HG03103 (cell line): ENCODE results near the gene CHGA.

Experiments
- ATAC-seq: cut with Tn5 transposase; IDR thresholded peaks from one replicate; pipeline ENCODE4 v1.9.1; 2021; ENCODE audit warnings: low read depth; ENCODE audit not compliant: unreplicated experiment

The CHGA gene

DNA sequence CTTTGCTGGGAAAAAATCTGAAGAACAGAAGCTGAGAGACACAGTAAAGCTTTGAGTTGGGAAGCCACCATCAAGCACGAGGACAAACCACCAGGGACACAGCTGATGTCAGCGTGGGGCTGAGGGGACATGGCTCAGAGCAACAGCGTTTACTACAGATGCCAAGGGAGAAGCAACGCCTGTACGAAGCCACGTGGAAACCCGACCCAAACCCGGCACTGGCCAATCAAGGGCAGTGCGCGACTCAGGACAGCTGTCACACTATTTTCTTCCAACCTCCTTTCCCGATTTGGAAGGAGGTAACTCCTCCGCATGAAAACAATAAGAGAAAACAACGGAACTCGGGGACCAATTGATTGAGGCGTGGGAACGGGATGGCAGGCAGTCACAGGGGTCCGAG lies 20.2 kb upstream of the CHGA start:
- ATAC-seq, result no peak

DNA sequence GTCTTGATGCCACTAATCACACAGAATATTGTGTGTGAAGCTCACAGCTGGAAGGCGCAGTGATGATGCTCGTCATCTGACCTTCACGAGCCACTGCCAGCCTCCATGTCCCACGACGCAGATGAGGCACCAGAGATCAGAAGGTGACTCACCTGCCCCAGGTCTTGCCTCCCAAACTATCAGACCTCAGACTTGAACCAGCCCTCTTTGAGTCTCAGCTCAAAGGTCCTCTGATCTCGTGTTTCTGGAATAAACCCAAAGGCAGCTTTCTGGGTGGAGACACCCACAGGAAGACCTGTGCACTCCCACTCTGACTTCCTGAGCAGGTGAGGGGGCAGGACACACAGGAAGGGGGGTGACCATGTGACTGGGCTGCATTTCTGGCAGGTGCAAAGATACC lies 19.6 kb upstream of the CHGA start:
- no peak for ATAC-seq

DNA sequence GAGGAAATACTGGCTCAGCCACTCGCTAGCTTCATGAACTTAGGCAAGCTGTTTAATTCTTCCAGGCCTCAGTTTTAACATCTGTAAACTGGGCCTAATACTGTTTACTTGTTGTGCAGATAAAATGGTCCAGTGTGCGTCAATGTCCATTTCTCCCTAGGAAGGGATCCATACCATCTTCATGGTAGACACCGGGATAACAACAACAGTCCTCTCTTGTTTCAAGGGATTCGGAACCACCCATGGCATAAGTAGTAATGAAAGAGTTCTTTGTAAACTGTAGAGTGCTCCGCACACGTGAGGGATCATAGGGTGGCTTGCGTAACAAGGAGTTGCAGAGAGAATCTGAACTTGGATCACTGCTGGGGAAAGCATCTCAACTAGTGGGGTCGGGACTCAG lies 17.3 kb upstream of the CHGA start:
- no peak for ATAC-seq

DNA sequence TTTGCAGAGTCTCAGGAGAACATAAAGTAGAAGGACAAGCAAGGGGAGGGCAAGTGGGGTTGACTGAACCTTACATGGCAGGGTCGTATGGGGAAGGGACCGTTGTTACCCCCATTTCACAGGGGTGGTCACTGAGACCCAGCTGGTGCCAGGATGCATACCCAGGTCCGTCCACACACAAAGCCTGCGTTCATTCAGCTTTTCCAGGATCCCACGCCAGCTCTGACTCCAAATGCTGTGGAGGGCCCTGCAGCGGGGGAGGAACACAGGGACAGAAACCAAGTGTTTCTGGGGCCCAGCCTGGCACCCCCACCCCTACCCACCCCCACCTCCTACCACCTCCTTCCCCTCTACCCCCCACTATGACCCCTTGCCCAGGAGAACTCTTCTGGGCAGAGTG lies 16.5 kb upstream of the CHGA start:
- ATAC-seq, result no peak

DNA sequence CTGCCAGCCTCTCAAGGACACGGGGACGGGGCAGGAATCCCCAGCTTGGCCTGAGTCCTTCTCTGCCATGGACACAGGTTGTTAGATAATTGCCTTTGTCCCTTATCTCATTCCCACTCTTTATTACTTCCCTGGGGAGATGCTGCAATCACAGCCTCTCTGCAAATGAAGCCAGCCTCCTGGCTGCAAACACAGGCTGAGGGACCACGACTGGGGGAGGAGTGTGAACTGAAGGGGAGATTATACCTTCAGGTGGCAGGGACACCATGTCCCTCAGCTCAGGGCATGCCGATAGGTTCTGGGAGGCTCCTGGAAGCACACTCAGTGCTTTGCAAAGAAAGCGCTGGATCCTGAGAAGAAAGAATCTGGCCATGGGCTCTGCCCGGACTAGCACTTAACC lies 16.1 kb upstream of the CHGA start:
- ATAC-seq, result no peak

DNA sequence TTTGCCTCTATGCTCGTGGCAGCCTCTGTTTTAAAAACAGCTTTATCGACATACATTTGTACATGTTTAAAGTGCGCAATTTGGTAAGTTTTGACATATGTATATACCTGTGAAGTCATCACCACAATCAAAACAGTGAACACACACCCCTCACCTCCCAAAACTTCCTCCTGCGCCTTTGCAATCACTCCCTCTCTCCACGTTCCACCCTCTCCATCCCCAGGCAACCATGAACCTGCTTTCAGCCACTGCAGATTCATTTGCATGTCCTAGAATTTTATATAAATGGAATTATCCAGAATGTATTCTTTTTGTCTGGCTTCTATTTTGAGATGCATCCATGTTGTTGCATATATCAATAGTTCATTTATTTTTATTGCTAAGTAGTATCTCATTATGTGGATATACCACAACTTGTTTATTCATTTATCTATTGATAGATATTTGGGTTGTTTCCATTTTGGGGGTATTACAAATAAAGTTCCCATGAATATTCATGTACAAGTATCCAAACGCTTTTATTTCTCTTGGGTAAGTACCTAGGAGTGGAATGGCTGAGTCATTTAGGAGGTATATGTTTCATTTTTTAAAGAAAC lies 15.5 kb upstream of the CHGA start:
- ATAC-seq, result no peak

DNA sequence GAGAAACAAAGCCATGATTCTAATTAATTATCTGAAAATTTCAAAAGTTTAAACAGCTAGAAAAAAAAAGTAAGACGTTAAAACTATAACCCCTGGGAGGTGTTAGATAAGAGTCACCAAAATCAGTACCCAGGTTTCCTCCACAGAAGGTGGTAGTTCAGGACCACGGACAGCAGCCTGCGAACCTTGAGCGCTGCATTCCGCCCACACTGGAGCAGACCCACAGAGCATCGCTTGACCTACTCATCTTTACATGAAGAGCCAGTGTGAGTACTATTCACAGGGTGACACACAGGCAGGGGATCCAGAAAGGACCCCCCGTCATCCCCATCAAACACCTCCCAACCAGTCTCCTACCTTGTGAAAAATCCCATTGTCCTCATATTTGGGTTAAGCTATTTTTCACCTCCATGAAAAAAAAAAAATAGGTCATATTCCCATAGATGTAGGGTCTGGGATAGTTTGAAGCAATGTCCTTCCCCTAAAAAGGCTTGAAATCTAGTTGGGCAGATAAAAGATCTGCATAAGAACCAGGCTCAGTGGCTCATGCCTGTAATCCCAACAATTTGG lies 8.8 kb upstream of the CHGA start:
- ATAC-seq, result no peak

DNA sequence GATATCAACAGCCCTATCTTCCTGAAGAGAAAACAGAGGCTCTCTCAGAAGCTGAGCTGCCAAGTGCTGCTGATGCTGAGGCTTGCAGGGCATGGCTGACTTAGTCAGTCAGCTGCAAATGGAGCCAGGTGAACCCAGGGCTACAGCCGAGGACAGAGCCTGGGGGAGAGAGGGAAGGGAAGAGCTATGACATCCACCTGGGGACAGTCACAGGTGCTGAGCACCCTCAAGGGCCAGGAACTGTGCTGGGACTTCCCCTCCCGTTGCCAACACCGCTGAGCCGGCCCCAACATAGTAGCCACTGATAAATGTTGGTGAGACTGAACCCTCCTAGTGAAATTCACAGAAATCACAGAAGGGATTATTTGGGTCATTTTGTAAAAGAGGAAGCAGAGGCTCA lies 6.7 kb upstream of the CHGA start:
- no peak for ATAC-seq

DNA sequence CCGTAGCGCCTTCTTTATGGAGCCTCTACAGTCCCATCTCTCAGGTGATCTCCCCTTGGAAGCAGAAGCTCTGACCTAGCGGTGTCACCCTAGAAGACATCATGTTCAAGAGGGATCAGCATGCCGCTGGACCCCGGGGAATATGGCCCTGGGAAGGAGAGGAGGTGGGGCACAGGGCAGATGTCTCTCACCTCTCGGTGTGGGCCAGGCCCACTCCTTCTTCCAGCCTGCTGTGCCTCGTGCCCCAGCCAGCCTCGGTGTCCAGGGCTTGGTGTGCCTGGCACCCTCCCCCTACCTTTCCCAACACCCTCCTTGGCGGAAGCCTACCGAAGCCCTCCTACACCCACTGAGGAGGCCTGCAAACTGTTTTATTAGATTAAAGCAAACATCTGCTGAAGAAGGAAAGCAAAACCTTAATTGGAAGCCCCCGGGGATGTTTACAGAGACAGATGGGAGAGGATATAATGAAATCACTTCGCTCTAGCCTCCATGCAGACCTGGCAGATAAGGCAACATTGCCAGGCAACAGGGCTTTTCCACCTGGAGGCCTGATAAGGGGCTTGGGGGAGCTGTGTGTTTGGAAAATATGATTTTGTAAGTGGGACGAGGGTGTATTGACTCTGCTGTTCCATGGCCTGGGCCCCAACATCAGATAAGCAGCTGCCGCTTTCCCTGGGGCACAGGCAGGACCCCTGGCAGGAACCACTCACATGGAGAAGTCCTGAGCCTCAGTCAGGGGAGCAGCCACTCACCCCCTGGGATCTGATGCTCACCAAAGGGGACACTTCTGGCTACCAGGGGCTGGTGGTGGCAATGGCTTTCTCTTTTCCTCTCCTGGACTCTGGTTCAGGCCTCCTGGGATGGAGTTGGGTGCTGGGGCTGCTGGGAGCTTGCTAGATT lies 5.7 kb upstream of the CHGA start:
- ATAC-seq, result no peak

DNA sequence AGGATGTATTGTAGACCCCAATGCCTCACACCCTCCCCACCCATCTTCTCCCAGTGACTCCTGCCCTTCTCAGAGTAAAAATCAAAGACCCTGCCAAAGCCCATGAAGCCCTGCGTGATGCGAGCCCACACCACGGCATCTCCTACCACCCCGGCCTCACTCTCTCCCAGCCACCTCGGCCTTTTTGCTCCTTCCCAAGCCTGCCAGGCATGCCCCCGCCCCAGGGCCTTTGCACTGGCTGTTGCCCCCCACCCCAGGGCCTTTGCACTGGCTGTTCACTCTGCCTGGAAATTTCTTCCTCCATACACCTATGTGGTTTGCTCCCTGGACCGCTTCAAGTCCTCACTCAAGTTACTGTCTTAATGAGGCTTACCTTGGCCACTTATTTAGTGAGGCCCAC lies 5.0 kb upstream of the CHGA start:
- ATAC-seq, result no peak

DNA sequence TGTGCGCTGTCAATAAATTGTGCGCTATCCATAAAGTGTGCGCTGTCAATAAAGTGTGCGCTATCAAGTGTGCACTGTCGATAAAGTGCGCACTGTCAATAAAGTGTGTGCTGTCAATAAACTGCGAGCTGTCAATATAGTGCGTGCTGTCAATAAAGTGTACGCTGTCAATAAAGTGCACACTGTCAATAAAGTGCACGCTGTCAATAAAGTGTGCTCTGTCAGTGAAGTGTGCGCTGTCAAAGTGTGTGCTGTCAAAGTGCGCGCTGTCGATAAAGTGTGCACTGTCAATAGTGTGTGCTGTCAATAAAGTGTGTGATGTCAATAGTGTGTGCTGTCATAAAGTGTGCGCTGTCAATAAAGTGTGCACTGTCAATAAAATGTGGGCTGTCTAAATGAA lies 2.9 kb upstream of the CHGA start:
- no peak for ATAC-seq

DNA sequence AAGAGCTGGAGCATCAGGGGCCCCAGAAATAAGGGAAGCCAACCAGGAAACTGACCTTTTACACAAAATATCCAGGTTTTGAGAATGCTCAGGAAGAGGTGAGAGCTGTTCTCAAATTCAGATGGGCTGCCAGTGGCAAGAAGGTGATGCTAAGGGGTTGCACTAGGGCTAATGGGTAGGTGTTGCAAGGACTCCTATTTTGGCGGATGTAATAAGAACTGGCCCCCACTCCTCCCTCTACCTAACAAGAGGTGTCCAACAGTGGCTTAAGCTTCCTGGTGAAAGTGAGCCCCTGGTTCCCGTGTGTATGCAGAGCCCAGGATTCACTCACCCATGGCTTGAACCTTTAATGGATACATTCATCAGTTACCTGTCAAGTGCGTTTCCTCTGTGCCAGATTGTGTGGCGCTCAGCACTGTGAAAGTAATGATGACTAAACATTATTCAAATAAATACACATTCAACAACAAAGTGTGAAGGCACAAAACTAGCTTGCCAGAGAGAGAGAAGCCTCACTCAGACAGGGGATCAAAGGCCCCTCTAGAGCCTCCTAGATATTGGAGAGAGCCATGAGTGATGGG lies 705 bp upstream of the CHGA start:
- ATAC-seq, result no peak

DNA sequence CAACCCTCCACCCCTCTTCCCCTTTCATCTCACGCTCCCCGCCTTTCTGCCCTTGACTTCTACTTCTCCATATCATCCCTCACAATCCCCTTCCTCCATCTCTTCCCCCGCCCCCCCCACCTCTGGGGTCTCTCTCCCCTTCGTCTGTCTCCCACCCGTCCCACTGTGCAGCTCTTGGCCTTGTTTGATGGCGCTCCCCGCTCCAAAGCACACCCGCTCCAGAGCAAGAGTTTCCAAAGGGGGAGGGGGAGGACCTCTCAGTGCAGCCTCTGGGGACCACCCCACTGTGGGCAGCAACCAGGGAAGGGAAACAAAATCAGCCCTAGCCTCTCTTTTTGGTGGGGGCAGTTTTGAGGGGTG lies 774 bp downstream of the CHGA start:
- no peak for ATAC-seq

DNA sequence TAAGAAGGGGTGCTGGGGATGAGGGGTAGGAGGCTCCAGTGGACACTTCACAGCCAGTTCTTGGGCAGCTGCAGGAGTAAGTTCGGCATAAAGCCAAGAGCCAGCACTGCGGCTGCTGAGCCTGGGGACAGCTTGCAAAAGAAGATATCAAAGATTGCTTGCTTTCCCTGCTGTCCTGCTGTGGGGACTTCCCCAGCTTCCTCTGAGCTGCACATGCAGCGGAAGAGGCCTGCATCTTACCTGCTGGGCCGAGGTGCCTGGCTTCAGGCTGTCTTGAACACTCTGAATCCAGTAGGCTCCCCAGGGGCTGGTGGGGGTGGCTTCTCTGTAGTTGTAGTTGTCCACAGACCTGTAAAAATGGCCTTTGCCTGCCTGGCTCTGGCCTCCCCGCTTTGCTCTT lies 1.3 kb downstream of the CHGA start:
- ATAC-seq, result no peak

DNA sequence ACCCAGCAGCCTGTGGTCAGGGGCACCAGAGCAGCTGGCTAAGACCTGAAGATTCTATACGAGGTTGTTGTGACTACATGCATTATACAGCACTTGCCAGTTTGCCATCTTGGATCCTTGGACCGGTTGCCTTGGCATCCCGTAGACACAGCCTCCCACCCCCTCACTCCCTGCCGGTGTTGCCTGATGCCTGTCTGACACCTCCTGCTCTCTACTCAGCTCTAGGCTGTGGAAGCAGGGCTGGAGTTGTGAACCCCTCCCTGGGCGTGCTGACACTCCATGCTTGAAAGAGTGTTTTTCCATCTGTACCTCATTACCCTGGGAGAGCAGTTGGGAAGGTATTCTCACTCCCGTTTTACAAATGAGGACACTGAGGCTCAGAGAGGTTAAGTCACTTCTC lies 2.5 kb downstream of the CHGA start:
- ATAC-seq, result no peak

DNA sequence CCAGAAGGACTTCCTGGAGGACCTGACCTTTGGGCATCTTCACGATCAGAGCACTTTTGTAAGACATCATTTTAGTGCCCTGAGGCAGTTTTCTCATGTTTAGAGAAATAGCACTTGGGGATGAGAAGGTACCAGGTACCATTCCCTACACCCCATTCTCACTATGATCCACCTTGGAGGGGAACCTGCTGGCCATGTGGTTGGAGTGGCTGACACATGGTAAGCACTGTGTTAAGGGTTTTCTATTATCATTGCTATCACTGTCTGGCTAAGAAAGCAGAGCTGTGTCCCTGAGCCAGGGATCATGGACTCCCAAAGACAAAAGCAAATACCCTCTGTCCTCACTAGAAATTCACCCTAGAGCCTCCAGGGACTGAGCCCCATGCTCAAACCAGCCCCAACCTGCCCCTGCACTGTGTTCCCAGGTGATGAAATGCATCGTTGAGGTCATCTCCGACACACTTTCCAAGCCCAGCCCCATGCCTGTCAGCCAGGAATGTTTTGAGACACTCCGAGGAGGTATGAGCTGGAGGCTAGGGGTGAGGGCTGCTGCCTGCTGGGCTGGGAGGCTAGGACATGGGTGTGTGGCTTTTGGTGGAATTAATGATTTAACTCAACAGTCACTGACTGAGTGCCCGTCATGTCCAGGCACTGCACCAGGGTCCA lies 3.4 kb downstream of the CHGA start:
- ATAC-seq, result no peak

DNA sequence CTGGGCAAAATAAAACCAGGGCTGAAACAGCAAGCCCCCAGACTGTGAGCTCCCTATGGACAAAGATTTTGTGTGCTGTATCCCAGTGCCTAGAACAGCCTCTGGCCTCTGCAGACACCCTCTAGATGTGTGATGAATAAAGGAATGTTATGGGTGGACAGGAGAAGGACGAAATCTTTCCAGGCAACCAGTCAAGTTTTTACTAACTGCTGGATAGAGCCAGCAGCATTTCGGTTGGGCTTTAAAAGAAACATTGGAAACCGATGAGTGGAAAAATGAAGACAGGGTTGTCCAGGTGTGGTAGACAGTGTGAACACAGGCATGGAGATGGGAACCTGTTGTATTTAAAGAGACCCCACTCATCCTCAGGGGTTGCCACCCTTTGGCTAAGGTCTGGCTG lies 4.0 kb downstream of the CHGA start:
- ATAC-seq, result no peak

DNA sequence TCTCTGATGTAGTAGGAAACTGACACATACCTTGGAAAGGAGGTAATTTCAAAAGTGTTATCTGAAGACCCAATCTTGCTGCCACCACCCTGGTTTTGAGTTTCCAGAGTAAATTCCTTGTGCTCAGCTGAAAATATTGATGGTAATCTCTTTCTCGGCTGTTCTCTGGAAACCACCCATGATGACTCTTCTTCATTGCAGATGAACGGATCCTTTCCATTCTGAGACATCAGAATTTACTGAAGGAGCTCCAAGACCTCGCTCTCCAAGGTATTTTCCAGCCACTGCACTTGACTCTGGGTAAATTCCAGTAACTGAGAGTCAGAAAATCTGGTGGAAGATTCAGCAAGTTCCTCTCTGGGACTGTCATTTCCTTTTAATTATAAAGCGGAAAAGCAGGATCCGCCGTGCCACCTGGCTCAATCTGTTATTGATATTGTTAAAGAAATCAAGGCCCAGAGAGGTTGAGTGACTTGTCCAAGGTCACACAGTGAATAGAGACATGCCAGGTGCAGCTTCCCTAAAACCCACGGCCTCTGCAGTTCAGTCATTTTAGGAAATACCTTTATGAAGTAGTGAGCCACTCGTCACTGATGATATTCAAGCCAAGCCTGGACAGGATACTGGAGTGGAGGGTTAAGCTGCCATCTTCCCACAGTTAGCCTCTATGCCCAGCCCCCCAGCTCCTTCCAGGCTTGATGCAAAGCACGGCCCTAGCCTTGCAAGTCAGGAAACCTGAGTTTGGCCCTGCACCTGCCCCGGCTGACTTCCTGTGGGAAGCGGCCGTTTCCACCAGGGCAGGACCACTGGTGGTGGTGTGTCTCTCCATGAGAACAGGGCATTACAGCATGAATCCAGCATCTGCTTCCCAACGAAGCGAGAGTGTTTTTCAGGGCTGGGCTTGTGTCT lies 4.7 kb downstream of the CHGA start:
- ATAC-seq, result no peak

DNA sequence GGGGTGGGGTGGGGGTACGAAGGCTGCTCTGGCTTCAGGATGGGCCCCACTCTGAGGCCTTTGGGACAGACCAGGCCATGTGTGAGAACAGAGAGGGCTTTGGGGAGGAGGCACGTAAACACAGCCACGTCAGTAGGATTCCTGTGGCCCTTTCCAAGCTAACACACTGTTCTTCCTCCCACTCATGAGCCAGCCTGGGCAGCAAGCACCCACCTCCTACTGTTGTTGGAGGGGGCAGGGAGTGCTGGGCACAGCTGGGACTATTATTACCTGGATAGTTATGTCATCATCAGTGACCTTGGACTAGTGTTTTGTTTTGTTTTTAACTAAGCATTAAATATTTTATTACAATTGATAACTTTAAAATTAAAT lies 5.3 kb downstream of the CHGA start:
- no peak for ATAC-seq

DNA sequence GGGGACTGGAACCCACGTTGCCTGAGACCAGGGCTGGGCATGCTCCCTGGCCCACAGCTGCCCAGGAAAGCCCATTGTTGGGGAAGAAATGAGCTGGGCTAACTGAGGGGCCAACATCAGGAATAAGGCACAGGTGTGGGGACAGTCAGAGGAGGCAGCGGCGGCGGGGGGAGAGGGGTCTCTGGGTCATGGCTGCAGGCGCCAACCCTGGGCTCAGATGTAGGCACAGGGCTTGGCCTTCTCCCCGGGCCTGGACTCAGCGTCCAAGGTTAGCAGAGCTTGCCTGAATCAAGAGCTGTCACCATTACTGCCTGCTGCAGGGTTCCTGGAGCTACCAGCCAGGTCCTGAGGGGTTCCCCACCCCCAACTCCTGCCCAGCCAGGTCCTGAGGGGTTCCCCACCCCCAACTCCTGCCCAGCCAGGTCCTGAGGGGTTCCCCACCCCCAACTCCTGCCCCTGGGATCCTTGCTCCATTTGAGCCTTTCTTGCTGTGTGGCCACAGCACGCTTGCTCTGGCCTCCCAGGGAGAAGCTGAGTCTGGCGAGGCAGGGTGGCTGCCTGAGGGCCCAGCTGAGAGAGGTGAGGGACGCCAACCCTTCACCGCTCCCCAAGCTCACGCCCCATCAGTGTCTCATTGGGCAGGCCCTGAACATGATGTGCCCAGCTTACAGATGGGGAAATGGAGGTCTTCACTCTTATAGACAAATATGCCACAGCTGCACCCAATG lies 6.2 kb downstream of the CHGA start:
- no peak for ATAC-seq
